Heart left ventricle (tissue), 13 donors: ENCODE data around the gene RFX2.

Experiments
- POLR2A ChIP-seq, 2 donors: fragments of 450-650 bp; IDR thresholded peaks; one replicate each; pipeline ENCODE4 v1.6.1; 2017; ENCODE audit warnings: antibody characterized with exemption in 2 of 2, mild to moderate bottlenecking in 2 of 2, moderate library complexity in 2 of 2
- TF ChIP-seq, protein P1 (sequence below), 12 donors: fragments of 200-600 bp; sonication (generic) in 4 of 12; IDR thresholded peaks; one replicate each; pipeline versions ENCODE4 v1.5.0 to v1.8.0; 2018 to 2022; ENCODE audit warnings: antibody characterized with exemption in 12 of 12, mild to moderate bottlenecking in 5 of 12
- donor health status: ischemic (EF 13 %, LVEDD 7.1; RV severe dilation, severe dysfunction).
- donor health status: DM: no; HTN: yes; CAD: no.
- donor health status: DM: no; HTN: no; CAD: no.
- donor health status: ischemic (EF 25% LVEDD 6.9; RV normal size, moderate dysfunction).
- donor health status: ischemic (EF 25% LVEDD 5.7; RV mildly dilated, moderate dysfunction).
- donor health status: ischemic (EF 35%, LVEDD 5.7; RV mildly dilated, moderate dysfunction).
- donor health status: nonischemic (EF 11% LVEDD 7.7; RV severe dilation, severe dysfunction).
- donor health status: DM: yes; HTN: yes; CAD: no.
- donor health status: PGD.
- donor health status: ischemic (EF 29% LVEDD 5.4; RV normal size, mild dysfunction).
- donor health status: nonischemic (EF 23%, LVEDD 6.1; RV moderate dilation, normal function).

DNA sequence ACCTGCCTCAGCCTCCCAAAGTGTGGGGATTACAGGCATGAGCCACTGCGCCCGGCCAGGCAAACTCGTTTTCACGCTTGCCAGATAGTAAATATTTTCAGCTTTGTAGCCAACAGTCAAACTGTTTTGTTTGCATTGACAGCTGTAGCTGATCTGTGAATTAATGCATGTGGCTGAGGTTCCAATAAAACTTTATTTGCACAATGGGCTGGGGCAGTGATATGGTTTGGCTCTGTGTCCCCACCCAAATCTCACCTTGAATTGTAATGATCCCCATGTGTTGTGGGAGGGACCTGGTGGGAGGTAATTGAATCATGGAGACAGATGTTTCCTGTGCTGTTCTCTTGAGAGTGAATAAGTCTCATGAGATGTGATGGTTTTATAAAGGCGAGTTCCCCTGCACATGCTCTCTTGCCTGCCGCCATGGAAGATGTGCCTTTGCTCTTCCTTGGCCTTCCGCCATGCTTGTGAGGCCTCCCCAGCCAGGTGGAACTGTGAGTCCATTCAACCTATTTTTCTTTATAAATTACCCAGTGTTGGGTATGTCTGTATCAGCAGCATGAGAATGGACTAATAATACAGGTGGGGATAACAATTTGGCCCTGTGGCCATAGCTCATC lies 110.0 kb downstream of the RFX2 start:
- TF ChIP-seq, protein P1, sequence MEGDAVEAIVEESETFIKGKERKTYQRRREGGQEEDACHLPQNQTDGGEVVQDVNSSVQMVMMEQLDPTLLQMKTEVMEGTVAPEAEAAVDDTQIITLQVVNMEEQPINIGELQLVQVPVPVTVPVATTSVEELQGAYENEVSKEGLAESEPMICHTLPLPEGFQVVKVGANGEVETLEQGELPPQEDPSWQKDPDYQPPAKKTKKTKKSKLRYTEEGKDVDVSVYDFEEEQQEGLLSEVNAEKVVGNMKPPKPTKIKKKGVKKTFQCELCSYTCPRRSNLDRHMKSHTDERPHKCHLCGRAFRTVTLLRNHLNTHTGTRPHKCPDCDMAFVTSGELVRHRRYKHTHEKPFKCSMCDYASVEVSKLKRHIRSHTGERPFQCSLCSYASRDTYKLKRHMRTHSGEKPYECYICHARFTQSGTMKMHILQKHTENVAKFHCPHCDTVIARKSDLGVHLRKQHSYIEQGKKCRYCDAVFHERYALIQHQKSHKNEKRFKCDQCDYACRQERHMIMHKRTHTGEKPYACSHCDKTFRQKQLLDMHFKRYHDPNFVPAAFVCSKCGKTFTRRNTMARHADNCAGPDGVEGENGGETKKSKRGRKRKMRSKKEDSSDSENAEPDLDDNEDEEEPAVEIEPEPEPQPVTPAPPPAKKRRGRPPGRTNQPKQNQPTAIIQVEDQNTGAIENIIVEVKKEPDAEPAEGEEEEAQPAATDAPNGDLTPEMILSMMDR (IDR thresholded peaks at IDR 0.05) = no peak
- TF ChIP-seq POLR2A (IDR thresholded peaks at IDR 0.05) = no peak
